GM12892 (cell line): ENCODE results near the gene DLX6.
"Not testable (repeated sequence)": the region's sequence is repeated elsewhere in the genome, so short reads cannot be mapped to it uniquely, and the experiment has no call there.

Experiments used
- DNase-seq: peaks from one replicate; pipeline ENCODE4 v3.0.0; 2011; ENCODE audit not compliant: insufficient read length
- FAIRE-seq: peaks from 2 replicates; lab custom pipeline; 2011; peaks lifted over from hg19 to GRCh38; lab: Jason Lieb, UNC
- POLR2A ChIP-seq: IDR thresholded peaks from 2 replicates; pipeline ENCODE4 v1.6.1; 2011; ENCODE audit warnings: low read depth, low read length, control low read depth
- POLR2AphosphoS5 ChIP-seq: IDR thresholded peaks from 2 replicates; pipeline ENCODE4 v1.6.1; 2011; ENCODE audit warnings: low read depth, low read length, control low read depth
- TAF1 ChIP-seq: IDR thresholded peaks from 2 replicates; pipeline ENCODE4 v1.6.1; 2011; ENCODE audit warnings: low read depth, mild to moderate bottlenecking, control low read depth, low read length, borderline replicate concordance

The DLX6 gene

DNA sequence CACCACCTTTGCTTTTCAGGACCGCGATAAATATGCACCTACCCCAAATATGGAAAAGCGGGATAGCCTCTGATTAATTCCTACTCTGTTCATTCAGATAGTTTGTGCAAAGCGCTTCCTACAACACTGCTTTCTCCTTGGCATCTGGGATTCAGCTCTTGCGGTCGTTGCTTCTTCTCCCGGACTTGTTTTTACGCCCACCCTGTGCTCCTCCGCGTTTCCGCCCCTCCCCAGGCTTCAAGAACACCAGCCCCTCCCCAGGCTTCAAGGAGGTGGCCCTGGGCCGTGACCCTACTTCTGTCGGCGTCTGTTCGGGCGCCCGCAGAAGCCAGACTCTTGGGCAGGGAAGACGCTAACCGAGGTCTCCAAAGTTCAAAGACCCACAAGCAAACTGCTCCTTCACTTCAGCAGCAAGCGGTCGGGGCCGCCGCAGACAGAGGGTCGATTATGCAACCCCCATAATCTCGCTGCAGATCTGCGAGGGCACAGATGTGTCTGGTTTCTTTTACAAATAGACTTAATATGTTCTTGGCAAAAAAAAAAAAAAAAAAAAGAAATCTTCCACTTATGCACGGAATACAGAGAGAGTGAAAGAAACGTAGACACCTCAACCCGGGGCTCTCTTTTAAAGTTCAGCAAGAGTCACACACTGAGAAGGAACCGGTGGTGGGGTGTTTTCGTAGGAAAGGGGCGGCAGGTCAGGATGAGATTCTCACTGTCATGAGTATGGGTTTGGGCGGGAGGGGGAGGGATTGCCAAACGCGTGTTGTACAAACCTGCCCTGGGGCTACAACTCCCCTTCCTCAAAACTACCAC is 17.3 kb downstream of the DLX6 start:
- FAIRE-seq (no peak), DNase-seq (no peak)
- no peak for TF ChIP-seq POLR2A
- TF ChIP-seq TAF1: no peak
- no peak for TF ChIP-seq POLR2AphosphoS5

DNA sequence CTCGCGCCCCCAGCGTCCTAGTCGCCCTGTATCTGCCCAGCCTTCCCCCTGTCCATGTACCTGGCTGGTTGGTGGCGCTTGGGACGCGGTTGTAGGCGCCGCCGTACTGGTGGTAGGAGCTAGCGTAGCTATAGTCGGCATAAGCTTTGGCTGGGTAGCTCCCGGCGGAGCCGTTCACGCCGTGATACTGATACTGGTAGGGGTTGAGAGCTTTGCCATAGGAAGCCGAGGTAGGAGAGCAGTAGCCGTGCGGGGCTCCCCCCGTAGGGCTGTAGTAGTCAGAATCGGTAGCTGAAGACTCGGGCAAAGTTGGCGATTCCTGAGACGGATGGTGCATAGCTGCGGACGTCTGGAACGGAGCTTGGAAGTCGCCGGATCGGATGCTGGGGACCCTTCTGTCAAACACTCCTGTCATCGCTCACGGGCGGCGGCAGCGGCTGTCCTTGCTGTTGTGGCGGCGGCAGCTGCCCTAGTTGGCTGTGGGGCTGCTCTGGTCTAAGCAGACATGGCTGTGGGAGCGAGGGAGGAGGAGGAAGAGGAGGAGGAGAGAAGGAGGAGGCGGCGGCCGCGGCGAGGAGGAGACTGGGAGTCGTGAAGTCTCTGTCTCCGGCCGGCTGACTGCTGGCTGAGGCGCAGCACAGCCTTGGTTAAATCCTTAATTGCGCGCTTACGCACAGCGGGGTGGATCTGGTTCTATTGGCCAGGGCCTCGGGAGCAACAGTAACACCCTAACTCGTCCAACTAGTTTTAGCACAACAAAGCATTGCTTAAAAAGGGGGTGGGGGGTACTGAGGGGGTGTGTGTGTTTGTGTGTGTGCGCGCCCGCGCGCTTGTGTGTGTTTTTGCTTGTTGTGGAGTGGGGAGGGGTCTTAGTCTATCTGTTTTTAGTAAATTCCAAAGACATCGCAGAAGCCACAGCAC is 19.1 kb downstream of the DLX6 start, which contains the start of gene DLX5:
TSS of gene DLX5 (minus strand) at position 623 of the 921 bp plus-strand sequence. CDS start at position 415, 208 bp downstream.
- FAIRE-seq (no peak), DNase-seq (no peak)
- TF ChIP-seq POLR2AphosphoS5: no peak
- no peak for TF ChIP-seq TAF1
- no peak for TF ChIP-seq POLR2A

DNA sequence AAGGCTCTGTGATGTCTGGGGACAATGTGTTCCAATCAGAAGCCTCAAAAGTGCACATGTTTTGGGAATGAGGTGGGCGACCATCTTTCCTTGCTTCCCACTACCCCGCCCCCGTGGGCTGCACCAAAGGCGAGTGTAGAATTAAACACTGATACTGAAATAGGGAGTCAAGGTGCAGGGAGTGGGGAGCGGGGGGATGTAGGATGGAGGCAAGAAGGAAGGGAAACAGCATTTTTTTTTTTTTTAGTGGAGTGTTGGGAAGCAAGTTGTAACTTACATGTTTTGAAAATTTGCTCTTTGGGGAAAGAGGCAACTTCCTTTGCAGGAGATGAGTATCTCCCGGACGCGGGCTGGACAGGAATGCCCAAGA is 19.8 kb downstream of the DLX6 start:
- FAIRE-seq (no peak), DNase-seq (no peak)
- no peak for TF ChIP-seq TAF1
- TF ChIP-seq POLR2AphosphoS5: no peak
- TF ChIP-seq POLR2A: no peak

DNA sequence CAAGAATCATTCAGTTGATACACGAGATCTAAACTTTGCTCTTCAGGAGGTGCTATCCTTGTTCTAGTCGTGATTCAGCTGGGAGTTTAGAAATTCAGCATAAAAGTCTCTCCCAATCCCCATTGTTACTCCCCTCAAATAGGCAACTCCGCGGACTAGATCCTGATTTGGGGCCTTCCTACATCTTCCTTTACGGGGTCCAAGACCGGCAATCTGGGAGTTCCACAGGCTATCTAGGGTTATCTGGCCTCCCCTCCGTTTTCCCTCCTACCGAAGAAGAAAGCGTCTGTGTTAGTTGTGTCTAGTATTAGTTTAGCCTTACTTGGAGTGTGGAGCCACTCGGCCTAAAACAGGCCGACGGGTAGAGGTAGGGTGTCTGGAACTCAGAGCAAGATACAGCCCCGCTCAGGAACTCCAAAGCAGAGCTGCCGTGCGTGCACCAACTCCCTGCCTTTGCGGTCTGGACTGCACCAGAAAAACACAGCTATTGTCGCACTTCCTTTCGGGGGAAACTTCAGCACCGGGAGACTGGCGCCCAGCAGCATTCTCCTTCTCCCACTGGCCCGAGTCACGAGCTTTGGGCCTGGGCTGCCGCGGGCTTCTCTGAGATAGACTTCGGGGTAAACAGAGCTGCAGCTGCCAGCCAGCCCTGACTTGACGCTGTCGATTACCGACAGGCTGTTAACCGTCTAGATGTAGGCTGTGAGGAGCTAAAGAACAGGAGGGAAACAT is 20.8 kb downstream of the DLX6 start:
- FAIRE-seq: no peak
- DNase-seq: no peak
- TF ChIP-seq POLR2AphosphoS5 (no peak), TAF1 (no peak), POLR2A (no peak)

DNA sequence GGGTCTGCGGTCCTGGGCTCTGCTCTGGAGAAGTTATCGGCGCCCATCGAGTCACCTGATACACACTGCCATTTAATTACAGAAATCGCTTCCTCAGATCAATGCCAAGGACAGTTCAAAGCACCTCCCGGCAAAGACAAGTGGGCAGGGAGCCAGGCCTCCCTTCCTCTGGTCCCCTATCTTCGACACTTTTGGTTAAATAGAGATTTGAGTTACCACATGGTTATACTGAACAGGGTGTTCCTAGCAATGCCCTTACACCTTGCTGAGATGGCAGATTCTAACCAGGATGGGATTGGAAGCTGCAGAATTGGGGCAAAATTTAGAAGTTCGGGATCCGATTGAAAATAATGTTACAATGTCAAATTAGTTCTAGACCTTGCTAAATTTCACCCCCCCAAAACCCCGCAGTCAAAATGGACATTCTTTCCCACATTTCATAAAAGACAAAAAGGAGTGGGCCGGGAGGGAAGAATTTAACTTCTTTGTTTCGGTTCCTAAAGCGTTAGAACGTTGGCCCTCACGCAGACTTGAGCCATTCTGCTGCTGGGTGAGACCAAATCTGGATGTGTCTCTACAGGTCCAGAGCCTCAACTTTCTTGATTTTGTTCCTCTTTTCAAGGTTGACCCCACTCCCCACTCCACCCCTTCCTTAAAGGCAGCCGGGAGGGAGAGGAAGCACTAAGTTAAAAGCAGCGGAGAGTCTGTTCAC is 21.5 kb downstream of the DLX6 start:
- DNase-seq: no peak
- no peak for TF ChIP-seq TAF1
- TF ChIP-seq POLR2A: no peak
- no peak for TF ChIP-seq POLR2AphosphoS5
- no peak for FAIRE-seq

DNA sequence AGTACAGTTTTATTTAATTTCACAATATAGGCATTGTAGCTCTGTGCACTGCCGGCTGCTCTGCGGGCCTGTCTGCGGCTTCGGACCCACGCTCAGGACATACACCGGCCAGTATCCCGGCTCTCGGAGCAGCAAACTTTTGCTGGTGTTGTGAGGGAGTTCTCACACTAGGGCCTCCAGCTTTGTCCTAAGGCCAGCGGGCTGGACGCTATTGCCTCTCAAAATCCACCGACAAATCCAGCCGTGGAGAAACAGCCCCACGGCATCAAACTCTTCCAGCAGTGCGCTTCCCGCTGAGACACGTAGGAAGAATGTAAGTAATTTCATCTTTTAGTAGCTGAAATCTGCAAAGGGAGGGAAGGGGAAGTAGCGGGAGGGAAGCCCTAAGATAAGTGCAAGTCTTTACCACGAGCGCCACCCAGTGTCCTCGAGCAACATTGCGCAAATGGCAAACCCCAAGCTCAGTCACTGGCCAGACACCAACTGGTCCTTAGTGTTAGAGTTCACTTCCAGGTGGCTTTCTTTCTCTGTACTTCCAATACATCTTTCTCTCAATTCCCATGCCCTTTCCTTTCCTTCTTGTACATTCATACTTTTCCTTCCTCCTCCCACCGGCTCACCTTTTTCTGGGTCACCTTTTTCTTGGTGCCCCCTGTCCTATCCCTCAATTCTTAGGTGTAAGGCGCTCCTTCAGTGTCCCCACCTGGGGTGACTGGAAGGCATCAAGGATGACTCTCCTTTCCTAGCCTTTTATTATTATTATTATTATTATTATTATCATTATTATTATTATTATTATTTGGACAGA is 22.3 kb downstream of the DLX6 start:
- FAIRE-seq (peak; percentile 96), DNase-seq (no peak)
- no peak for TF ChIP-seq POLR2A
- no peak for TF ChIP-seq POLR2AphosphoS5
- no peak for TF ChIP-seq TAF1

DNA sequence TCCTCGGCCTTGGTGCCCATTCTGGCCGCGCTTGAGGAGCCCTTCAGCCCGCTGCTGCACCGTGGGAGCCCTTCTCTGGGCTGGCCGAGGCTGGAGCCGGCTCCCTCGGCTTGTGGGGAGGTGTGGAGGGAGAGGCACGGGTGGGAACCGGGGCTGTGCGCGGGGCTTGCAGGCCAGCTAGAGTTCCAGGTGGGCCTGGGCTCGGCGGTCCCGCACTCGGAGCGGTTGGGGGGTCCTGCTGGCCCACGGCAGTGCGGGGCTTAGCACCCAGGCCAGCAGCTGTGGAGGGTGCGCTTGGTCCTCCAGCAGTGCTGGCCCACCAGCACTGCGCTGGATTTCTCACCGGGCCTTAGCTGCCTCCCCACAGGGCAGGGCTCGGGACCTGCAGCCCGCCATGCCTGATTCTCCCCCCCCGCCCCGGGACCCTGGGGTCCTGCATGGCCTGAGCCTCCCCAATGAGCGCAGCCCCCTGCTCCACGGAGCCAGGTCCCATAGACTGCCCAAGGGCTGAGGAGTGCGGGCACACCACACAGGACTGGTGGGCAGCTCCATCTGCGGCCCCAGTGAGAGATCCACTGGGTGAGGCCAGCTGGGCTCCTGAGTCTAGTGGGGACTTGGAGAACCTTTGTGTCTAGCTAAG is 29.0 kb downstream of the DLX6 start:
- FAIRE-seq, DNase-seq: not testable (repeated sequence)

DNA sequence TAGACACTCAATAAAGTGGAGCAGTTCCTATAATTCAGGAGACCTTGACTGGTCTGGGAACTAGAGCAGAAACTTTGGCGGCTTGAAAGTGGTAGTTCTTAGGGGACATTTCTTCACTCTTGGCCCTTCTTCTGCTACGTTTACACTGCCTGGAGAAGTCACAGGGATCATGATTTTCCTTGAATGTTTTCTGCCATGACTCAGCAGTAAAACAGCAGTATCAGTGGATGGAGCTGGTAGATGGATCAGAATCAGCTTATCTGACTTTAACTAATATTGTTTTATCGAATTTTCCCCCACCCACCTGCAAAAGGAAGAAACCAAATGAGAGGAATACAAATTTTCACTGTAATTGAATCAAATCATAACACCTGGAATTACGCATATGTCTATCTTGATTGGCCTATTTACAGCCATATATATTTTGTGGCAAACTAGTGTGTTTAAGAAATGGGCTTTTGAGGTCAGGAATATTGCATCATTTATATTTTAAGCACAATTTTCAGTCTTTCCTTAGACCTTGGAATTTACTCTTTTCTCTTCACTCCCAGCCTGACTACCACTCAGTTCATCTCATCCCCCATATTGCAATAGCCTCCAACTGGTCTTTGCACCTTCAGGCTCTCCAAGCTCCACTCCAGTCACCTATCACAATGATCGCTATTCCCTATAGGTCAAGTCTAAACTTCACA is 34.2 kb downstream of the DLX6 start:
- no peak for TF ChIP-seq TAF1
- TF ChIP-seq POLR2A: no peak
- TF ChIP-seq POLR2AphosphoS5: no peak
- DNase-seq (no peak), FAIRE-seq (no peak)

DNA sequence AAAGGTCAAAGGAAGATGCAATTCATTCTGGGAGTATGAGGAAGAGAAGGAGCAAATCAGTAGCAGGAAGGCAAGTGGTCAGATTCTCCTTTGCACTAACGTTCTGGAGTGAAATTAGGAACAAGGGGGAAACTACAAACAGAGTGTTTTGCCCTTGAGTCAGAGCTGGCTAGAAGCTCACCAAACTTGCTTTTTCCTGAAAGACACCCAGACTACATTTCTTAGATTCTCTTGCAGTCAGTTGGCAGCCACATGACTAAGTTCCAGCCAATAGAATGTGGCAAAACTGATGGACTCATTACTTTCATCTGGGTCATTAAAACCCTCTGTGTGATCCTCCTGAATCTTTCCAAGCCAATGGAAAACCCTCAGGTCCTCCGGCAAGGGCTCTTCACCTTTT is 37.9 kb downstream of the DLX6 start:
- TF ChIP-seq TAF1 (no peak), POLR2A (no peak), POLR2AphosphoS5 (no peak)
- FAIRE-seq: no peak
- DNase-seq: no peak
